Activated CD8-positive, alpha-beta T cell treated with anti-CD3 and anti-CD28 coated beads for 36 hours (primary cell): Measurements from ENCODE around the gene PNN. TPM values are rescaled to one million over a fixed set of nuclear protein-coding genes. Genes with fewer than 3 reads are reported as not detected.

Source experiments
- ATAC-seq: fragments of 200-7000 bp; cut with Tn5 transposase; one replicate; pipeline ENCODE4 v1.10.0; 2021; ENCODE audit warnings: mild to moderate bottlenecking, moderate library complexity
- CTCF ChIA-PET: fragments of 350-600 bp; sonication (Branson Sonifier 250); formaldehyde crosslinking; loops from one replicate; lab custom pipeline; 2021; ENCODE audit warnings: antibody characterized with exemption; lab: Charles Lee
- POLR2A ChIA-PET: fragments of 350-600 bp; sonication (Branson Sonifier 250); formaldehyde crosslinking; loops from one replicate; lab custom pipeline; 2021; ENCODE audit warnings: antibody characterized with exemption; lab: Charles Lee
- DNase-seq: peaks from one replicate; pipeline ENCODE4 v3.0.0-alpha.2; 2020
- H3K27ac Mint-ChIP-seq: one replicate; pipeline ENCODE4 v1.8.0; 2021; ENCODE audit warnings: mild to moderate bottlenecking, mixed read lengths
- H3K27me3 Mint-ChIP-seq: one replicate; pipeline ENCODE4 v1.8.0; 2021; ENCODE audit warnings: mixed read lengths
- H3K36me3 Mint-ChIP-seq: one replicate; pipeline ENCODE4 v1.8.0; 2021; ENCODE audit warnings: low read depth, mixed read lengths
- H3K4me1 Mint-ChIP-seq: one replicate; pipeline ENCODE4 v1.8.0; 2021; ENCODE audit warnings: low read depth, mixed read lengths
- H3K4me3 Mint-ChIP-seq: one replicate; pipeline ENCODE4 v1.8.0; 2021; ENCODE audit warnings: mild to moderate bottlenecking, moderate library complexity, mixed read lengths
- H3K9me3 Mint-ChIP-seq: one replicate; pipeline ENCODE4 v1.8.0; 2021; ENCODE audit warnings: mixed read lengths
- intact Hi-C: fragments of 100-400 bp; cut with micrococcal nuclease; formaldehyde crosslinking; loops from one replicate; pipeline ENCODE4 v1.10.0; 2022
- total RNA-seq, 2 experiments: library from RNA; stranded (reverse); gene quantifications; one replicate each; pipeline ENCODE4 v1.2.3, GENCODE V29; 2021
- TF ChIP-seq, protein P1 (sequence below): fragments of 200-600 bp; IDR thresholded peaks from one replicate; pipeline ENCODE4 v1.8.0; 2022; ENCODE audit warnings: antibody characterized with exemption, mild to moderate bottlenecking

Gene PNN
- total RNA-seq, 2 experiments from 2014 or later, result 106 to 107 TPM

- Mint-ChIP-seq H3K27me3 (no peaks in the 10 kb centered on the region), H3K4me1 (peaks cover 14% of the 10 kb centered on the region), H3K9me3 (peaks cover 5% of the 10 kb centered on the region), H3K4me3 (no peak overlapping the region), H3K27ac (no peak overlapping the region), H3K36me3 (no peaks in the 10 kb centered on the region)
- ATAC-seq (no peak), DNase-seq (no peak)
- POLR2A ChIA-PET, result interaction anchor here (0.6 kb wide), 1 partner anchor 12 kb away, joined by 3 read pairs; no protein-coding TSS in a partner anchor
- intact Hi-C loops, result no loop called here
- CTCF ChIA-PET, result no interaction called here
- TF ChIP-seq, protein P1, sequence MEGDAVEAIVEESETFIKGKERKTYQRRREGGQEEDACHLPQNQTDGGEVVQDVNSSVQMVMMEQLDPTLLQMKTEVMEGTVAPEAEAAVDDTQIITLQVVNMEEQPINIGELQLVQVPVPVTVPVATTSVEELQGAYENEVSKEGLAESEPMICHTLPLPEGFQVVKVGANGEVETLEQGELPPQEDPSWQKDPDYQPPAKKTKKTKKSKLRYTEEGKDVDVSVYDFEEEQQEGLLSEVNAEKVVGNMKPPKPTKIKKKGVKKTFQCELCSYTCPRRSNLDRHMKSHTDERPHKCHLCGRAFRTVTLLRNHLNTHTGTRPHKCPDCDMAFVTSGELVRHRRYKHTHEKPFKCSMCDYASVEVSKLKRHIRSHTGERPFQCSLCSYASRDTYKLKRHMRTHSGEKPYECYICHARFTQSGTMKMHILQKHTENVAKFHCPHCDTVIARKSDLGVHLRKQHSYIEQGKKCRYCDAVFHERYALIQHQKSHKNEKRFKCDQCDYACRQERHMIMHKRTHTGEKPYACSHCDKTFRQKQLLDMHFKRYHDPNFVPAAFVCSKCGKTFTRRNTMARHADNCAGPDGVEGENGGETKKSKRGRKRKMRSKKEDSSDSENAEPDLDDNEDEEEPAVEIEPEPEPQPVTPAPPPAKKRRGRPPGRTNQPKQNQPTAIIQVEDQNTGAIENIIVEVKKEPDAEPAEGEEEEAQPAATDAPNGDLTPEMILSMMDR, result no peak
These were observed 36.2 kb downstream of the PNN start for GRCh38 chr14:39211109-39211741.

- ChIA-PET POLR2A (interaction anchor here (0.6 kb wide), 1 partner anchor 13 kb away, joined by 3 read pairs; no protein-coding TSS in a partner anchor), CTCF (no interaction called here)
- Mint-ChIP-seq H3K9me3 (peaks cover 2% of the 10 kb centered on the region), H3K27me3 (no peaks in the 10 kb centered on the region), H3K27ac (no peak overlapping the region), H3K4me3 (no peak overlapping the region), H3K4me1 (peaks cover 12% of the 10 kb centered on the region), H3K36me3 (no peaks in the 10 kb centered on the region)
- ATAC-seq (no peak), DNase-seq (no peak)
- intact Hi-C loops, result no loop called here
- TF ChIP-seq, protein P1, result no peak
These were observed 37.0 kb downstream of the PNN start for GRCh38 chr14:39212034-39212433.

DNA sequence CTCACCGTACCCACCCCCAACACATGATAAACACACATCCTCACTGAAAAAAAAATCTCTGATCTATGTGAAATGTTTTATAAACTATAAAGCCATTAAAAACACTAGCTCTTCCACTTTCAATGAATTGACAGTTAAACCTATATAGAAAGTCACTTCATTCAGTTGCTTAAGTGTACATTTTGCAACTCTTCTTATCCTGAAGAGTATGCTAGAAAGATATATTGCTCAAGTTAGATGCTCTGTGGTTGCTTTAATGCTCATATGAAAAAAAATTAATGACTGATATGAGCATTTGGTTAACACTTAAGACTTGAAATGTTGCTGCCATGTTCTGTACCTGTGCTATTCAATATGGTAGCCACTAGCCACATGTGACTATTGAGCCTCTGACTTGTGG, 37.6 kb downstream of the PNN start:
- DNase-seq, result no peak
- ChIA-PET POLR2A (no interaction called here), CTCF (no interaction called here)
- peaks cover 10% of the 10 kb centered on the region for H3K4me1 Mint-ChIP-seq
- no peaks in the 10 kb centered on the region for H3K9me3 Mint-ChIP-seq
- ATAC-seq, result no peak
- intact Hi-C loops, result no loop called here
- no peaks in the 10 kb centered on the region for H3K27me3 Mint-ChIP-seq
- H3K27ac Mint-ChIP-seq, result no peak overlapping the region
- H3K4me3 Mint-ChIP-seq, result no peak overlapping the region
- no peaks in the 10 kb centered on the region for H3K36me3 Mint-ChIP-seq
- TF ChIP-seq, protein P1, result no peak

- Mint-ChIP-seq H3K36me3 (no peaks in the 10 kb centered on the region), H3K4me1 (peaks cover 18% of the 10 kb centered on the region), H3K27me3 (no peaks in the 10 kb centered on the region), H3K9me3 (peaks cover 3% of the 10 kb centered on the region), H3K4me3 (no peak overlapping the region), H3K27ac (no peak overlapping the region)
- CTCF ChIA-PET, result no interaction called here
- DNase-seq (no peak), ATAC-seq (no peak)
- POLR2A ChIA-PET, result interaction anchor here (1.1 kb wide), 1 partner anchor 30 kb away, joined by 3 read pairs; no protein-coding TSS in a partner anchor
- TF ChIP-seq, protein P1, result no peak
- intact Hi-C loops, result no loop called here
These were observed 42.3 kb downstream of the PNN start for GRCh38 chr14:39217214-39217879.

- TF ChIP-seq, protein P1, result no peak
- Mint-ChIP-seq H3K9me3 (peaks cover 3% of the 10 kb centered on the region), H3K4me3 (no peak overlapping the region), H3K27ac (no peak overlapping the region), H3K27me3 (no peaks in the 10 kb centered on the region), H3K4me1 (peaks cover 18% of the 10 kb centered on the region), H3K36me3 (no peaks in the 10 kb centered on the region)
- intact Hi-C loops, result no loop called here
- DNase-seq (no peak), ATAC-seq (no peak)
- POLR2A ChIA-PET, result interaction anchor here (0.6 kb wide), 1 partner anchor 51 kb away, joined by 3 read pairs; no protein-coding TSS in a partner anchor
- CTCF ChIA-PET, result no interaction called here
These were observed 43.2 kb downstream of the PNN start for GRCh38 chr14:39218171-39218769.
